Fibroblast of skin of scalp (primary cell): ENCODE measurements around the gene TMEM259.
"Not testable (repeated sequence)": the region's sequence is repeated elsewhere in the genome, so short reads cannot be mapped to it uniquely, and the experiment has no call there.

ENCODE experiments used
- DNase-seq: peaks from one replicate; pipeline ENCODE4 v3.0.0-alpha.2; 2013

Gene TMEM259

DNA sequence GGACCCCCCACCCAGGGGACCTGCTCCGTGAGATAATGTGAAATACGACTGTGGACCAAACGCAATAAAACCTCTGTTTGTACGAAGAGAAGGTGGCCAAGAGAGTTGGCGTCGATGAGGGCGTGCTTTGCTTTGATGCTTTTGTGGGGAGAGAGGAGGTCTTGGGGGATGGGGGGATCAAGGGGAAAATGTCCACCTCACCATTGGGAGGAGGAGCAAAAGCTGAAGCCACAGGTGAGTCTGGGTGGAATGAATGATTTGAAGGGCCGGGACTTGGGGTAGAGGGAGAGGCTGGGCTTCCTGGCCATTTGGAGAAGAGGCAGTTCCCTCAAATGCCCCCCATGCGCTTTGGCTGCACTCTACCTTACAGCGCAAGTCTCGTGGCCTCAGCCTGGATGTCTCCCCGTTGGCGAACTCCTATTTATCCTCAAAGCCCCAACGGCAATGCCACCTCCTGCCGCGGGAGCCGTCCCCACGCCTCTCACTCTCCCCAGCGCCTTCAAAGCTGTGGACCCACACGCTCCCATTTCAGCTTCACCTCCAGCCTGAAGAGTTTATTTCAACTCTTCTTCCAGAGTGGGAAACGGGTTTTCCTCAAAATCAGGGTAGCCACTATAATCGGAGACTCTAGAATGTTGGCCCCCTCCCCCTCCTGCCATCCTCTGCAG lies 18.2 kb upstream of the TMEM259 start:
- no peak for DNase-seq

- no peak for DNase-seq
Observed at GRCh38 chr19:1037621-1038064, 16.7 kb upstream of the TMEM259 start.

DNA sequence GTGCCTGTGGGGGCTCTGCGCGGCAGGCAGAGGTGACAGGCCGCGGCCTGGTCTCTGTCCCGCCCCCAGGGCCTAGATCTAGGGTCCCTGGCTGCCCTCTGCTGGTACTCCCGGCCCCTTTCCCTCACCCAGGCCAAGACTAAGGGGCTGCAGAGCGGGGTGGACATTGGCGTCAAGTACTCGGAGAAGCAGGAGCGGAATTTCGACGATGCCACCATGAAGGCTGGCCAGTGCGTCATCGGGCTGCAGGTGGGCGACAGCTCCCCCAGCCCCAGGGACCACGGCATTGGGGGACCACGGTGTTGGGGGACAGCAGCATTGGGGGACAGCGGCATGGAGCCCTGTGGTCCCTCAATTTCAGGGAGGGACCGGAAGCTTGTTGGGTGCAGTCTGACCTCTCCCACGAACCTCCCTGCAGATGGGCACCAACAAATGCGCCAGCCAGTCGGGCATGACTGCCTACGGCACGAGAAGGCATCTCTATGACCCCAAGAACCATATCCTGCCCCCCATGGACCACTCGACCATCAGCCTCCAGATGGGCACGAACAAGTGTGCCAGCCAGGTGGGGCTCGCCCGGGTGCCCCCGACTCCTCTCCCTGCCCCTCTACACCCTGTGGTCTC lies 15.2 kb upstream of the TMEM259 start:
- DNase-seq, result no peak

DNA sequence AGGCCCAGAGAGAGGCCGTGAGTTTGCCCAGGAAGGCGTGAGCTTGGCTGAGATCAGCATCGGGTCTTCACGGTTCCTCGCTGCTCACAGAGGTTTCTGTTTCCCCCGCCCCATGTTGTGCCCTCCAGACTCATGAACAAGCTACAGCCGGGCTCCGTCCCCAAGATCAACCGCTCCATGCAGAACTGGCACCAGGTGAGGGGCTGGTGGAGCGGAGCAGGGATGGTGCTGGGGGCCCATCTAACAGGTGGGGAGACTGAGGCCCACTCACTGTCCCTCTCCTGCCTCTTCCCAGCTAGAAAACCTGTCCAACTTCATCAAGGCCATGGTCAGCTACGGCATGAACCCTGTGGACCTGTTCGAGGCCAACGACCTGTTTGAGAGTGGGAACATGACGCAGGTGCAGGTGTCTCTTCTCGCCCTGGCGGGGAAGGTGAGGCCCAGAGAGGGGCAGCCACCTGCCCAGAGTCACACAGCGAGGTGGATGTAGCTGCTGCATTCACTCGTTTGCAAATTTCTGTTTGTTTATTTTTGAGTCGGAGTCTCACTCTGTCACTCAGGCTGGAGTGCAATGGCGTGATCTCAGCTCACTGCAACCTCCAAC lies 11.4 kb upstream of the TMEM259 start:
- no peak for DNase-seq

DNA sequence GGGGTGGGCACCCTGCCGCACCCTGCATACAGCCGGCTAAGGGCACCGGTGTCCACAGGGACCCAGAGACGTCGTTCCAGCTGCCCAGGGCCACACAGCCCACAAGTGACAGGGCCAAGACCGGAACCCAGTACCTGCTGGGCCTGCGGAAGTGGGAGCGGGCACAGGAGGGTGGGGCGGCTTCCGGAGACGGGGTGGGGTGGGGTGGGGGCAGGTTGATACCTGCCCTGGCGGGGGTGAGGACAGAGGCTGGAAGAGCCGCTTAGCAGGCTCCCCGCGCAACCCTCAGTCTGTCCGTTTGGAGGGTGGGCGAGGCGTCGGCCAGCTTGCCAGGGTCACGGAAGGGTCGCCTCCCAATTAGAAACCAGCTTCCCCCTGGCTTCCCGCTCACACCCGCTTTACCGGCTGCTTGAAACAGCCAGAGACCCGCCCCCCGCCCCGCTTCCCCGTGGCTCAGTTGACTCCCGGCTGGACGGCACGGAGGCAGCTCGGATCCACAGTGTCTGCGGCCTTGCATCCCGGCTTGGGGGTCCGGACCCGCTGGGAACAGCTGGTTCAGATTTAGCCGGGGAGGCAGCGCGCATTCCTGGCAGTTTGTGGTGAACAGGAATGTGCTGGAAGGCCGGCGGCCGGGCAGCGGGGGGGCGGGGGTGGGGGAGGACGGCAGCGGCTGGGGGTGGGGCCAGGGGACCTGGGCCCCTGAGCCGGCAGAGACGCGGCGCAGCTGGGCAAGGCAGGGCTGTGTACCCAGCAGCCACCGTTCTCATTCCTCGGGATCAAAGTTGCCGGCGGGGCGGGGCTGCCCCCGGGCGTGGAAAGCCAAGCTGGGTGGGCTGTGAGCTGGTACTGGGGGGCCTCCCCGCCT lies 7.4 kb upstream of the TMEM259 start:
- peak; percentile 99 for DNase-seq

GRCh38 chr19:1027650-1028061 lies 6.7 kb upstream of the TMEM259 start:
- DNase-seq, result no peak

DNA sequence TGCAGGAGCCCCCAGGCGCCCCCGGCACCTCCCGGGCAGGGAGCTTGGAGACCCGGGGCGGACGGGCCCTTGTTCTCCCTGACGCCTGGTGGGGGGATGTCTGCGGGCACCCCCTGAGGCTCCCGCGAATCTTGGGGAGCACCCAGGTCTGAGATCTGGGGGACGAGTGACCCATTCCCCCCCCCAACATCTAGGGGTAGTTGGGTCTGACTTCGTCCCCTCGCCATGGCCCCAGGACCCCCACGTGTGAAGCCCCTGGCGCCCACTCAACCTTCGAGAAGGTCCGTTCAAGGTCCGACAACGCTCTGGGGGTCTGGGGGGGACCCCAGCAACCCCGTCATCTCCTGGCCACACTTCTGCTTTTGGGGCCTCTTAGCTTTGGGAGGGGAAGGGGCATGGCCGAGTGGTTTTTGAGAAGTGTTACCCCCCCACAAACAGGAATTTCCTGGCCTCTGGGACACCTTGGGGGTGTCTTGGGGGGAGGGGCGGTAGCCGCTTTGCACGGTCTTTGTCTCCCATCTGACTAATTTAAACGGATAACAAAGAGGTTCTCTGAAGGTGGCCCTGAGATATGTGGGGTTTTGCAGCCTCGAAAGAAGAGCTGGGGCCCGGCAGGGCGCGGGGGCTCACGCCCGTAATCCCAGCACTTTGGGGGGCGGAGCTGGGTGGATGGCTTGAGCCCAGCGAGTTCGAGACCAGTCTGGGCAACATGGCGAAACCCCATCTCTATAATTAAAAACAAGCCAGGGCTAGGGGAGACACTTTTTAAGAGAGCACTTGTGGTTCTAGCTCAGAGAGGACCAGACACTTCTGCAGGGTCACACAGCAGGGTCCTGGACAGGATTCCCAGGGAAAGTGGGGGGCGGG lies 6.1 kb upstream of the TMEM259 start:
- DNase-seq, result peak; percentile 34

DNA sequence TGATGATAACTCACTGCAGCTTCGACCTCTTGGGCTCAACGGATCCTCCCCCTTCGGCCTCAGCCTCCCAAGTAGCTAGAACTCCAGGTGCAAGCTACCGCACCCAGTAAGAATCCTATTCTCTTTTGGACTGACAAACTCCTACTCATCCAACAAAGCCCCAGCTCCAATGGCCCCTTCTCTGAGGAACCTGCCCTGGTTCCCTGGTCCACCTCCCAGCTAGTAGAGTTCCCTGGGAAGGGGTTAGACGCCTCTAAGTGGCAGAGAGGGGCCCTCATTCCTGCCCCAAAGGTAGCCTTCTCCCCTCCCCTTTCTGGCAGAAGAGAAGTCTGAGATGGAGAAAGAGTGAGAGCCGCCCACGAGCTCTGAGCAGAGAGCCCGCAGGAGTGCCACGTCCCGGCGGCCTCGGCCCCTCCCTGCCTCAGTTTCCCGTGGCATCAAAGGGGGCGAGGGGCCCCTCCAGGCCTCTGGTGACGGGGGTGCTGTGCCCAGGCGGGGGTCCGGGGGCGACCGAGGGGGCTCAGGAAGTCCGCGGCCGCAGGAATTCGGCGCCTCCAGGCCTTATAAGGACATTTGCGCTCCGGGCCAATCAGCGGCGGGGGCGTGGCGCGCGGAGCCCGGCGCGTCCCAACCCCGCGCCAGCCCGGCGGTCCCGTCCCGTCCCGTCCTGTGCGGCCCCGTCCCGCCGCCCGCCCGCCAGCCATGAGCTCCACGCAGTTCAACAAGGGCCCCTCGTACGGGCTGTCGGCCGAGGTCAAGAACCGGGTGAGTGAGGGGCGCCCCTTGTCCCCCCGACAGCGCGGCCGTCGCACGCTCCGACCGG lies 5.2 kb upstream of the TMEM259 start, which contains the start of gene CNN2:
TSS of gene CNN2 (plus strand) at position 649 of the 823 bp plus-strand sequence. CDS start at position 703, 54 bp downstream.
- DNase-seq, result peak; percentile 86

- DNase-seq, result not testable (repeated sequence)
Observed at GRCh38 chr19:1025080-1025479, 4.2 kb upstream of the TMEM259 start.

GRCh38 chr19:1023883-1024188 lies 2.9 kb upstream of the TMEM259 start:
- not testable (repeated sequence) for DNase-seq

- no peak for DNase-seq
Observed at GRCh38 chr19:1019980-1020867, 699 bp downstream of the TMEM259 start.

DNA sequence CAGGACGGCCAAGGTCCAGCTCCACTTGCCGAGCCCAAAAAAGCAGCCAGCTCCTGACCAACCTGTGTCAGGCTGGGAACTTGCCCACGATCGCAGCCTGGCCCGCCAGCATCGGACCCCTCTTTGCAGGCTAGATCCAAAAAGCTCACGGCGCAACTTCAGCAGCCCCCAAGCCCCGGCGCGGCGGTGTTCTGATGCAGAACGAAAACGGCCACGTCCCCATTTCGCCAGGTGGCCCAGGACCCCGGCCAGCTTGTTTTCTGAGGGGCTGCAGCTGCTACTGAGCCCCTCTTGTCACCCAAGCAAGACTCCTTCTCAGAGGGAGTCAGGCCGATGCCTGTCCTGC lies 1.3 kb downstream of the TMEM259 start:
- DNase-seq, result no peak

DNA sequence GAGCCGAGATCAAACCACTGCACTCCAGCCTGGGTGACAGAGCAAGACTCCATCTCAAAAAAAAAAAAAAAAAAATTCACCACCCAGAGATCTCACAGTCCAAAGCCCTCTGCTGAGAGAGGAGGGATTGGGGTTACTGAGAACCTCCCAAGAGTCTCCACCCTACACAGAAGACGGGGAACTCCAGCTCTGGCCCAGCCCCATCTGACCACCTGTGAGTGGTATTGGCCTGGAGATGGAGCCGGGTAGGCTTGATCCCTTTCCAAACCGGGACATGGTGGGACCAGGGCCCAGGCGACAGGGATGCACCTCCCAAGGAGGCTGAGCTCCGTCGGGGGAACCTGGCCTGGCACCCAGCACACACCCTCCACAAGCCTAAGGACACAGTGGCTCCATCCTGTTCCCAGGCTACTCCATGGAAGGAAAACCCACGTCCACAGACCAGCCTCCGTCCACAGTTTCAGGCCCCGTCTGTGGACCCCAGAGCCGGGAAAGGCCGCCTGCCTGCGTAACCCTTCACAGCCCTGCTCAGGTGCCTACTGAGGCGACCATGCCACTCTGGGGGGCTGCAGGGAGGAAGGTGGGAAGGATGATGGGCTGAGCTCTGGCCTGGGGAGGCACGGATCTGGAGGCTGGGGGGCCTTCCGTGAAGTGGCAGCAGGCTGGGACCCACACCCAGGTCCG lies 1.8 kb downstream of the TMEM259 start:
- DNase-seq, result no peak

DNA sequence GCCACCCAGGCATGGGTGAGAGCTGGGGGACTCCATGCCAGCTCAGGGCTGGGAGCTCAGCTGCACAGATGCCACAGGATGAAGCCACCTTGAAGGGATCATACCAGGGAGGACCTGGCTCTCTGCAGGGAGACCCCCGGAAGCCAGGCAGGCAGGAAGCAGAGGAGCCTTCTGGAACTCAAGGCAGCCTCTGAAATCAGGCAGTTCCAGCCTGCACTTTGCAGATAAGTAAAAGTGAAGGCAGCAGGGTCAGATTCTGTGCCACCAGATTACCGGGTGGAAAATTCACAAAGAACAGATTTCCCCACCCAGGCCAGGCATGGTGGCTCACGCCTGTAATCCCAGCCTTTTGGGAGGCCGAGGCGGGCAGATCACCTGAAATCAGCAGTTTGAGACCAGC lies 2.5 kb downstream of the TMEM259 start:
- no peak for DNase-seq

DNA sequence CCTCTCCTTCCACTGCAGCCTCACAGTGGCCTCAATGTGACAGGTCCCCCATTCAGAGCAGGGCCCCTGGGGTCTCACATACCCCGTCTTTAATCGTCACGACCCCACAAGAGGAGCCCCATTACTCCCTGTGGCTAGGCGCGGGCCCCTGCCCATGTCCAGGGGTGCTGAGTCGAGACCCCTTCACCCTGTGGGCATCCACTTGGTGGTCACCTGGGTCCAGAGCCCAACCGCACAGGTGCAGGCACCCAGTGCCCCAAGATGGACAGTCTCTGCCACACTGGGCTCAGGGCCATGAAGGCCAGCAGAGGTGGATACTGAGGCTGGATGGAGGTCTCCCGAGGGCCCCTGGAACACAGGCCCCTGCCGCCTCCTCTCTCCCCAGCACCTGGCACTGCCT lies 3.0 kb downstream of the TMEM259 start:
- no peak for DNase-seq

DNA sequence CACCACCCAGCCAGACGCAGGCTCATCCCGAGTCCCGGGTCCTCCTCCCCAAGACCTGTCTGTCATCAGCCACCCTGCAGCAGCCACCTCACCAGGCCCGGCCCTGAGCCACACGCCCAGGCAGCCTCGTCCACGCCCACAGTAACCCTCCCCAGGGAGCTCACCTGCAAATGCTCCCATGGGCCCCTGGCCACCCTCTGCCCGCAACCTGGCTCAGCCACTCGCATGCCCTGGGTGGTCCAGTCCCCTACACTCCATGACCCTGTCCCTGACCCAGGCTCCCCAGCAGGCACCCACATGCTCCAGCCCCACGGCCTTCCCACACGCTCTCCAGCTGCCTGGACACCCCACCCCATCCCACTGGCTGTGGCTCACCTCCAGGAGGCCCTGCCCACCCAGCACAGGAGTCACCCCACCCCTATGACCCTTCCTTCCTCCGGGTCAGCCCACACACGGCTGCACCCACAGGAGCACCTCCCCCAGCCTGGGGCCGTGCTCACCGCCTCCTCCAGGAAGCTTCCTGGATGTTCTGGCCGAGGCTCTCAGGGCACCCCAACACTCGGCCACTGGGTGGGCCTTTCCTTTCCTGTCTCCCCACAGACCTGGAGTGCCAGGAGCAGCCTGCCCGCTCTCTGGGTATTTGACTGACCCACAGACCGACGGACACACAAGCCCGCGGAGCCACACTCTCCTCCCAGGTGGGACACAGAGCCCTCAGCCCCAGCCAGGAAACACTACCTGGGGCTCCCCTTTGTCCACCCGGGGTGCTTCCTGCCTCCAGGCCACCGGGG lies 3.6 kb downstream of the TMEM259 start:
- DNase-seq, result no peak

DNA sequence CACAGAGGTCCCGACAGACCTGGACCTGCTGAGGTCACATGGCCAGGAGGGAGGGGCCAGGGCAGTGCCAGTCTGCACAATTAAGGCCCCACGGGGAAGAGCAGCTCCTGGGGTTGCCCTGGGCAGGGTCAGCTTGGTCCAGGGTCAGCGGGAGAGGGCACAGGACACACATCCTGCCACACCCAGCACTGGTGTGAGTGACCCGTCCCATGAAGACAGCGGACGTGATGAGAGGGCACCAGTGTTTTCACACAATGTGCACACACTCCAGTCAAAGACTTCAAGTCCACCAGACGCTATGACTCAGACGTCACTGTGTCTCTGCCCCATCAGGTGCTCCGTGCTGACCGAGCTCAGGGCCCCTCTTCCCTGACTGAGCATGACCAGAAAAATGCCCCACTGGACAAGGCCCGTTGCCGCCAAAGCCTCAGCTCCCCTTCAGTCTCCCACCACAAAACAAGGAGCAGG lies 4.2 kb downstream of the TMEM259 start:
- DNase-seq, result no peak

GRCh38 chr19:1015782-1016646 lies 4.9 kb downstream of the TMEM259 start:
- DNase-seq, result no peak
